ENCODE results near the gene RARG. TPM values are rescaled to one million over a fixed set of nuclear protein-coding genes. Genes with fewer than 3 reads are reported as not detected.

Gene RARG
- total RNA-seq, 4 donors from 2014 or later: 2.6 to 65.6 (median 28.9) TPM

DNA sequence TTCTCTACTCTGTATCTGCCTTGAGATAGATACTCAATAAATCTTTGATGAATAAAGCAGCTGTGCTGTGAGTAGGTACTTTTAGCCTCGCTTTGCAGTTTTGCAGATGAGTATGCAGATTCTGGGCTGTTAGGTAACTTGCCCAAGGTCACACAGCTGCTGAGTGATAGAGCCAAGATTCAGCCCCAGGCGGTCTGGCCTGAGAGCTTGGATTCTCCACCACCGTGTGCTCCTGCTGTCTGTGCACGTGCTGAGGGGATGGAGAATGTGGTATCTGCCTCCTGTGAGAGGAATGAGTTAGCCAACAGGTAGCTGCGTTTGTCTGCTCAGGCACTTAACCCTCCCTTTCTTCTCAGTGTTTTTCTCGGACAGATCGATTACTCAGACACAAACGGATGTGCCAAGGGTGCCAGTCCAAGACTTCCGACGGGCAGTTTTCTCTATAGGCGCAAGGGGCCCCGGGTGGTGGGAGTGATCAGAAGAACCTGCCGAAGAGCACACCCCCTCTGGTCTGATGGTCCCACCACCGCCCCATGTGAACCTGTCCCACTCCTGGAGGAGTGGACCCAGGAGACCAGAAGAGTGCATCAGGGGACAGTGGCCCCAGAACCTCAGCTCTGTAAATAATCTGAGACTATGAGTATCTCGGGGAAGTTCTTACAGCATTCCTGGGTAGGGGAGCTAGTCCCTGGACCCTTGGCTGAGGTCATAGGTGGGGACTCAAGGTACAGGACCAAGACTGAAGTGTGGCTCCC is 44.7 kb downstream of the RARG start:
- Histone ChIP-seq H3K9me3 (no peaks in the 10 kb centered on the region), H3K27ac (no peak overlapping the region), H3K27me3 (no peaks in the 10 kb centered on the region), H3K4me3 (no peak overlapping the region), H3K36me3 (no peaks in the 10 kb centered on the region), H3K4me1 (peaks cover 0 to 7% of the 10 kb centered on the region in 2 donors)
- peak in 1 of 2 donors; percentile 6 for DNase-seq
- no peak for TF ChIP-seq POLR2A (IDR thresholded peaks at IDR 0.05)
- TF ChIP-seq, protein P1, sequence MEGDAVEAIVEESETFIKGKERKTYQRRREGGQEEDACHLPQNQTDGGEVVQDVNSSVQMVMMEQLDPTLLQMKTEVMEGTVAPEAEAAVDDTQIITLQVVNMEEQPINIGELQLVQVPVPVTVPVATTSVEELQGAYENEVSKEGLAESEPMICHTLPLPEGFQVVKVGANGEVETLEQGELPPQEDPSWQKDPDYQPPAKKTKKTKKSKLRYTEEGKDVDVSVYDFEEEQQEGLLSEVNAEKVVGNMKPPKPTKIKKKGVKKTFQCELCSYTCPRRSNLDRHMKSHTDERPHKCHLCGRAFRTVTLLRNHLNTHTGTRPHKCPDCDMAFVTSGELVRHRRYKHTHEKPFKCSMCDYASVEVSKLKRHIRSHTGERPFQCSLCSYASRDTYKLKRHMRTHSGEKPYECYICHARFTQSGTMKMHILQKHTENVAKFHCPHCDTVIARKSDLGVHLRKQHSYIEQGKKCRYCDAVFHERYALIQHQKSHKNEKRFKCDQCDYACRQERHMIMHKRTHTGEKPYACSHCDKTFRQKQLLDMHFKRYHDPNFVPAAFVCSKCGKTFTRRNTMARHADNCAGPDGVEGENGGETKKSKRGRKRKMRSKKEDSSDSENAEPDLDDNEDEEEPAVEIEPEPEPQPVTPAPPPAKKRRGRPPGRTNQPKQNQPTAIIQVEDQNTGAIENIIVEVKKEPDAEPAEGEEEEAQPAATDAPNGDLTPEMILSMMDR (IDR thresholded peaks at IDR 0.05): no peak
- intact Hi-C loops (cut with DNase I; ENCODE audit: low total_unique reads): no loop called here

DNA sequence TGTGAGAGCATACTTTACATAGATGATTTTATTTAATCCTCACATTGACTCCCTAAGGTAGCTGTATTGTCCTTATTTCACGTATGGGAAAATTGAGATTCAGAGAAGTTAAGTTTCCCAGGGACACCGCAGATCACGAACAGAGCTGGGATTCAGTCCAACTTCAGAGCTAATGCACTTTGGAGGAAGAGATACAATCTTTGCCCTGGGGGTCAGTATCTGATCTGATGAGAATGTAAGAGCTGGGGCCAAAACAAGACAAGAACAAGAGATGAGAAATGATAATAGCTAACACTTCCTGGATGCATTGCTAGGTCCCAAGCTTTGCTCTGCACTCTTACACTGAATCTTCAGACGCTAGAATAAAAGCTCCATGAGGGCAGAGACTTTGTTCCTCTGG is 45.3 kb downstream of the RARG start:
- H3K27me3 ChIP-seq: no peaks in the 10 kb centered on the region
- no peaks in the 10 kb centered on the region for H3K36me3 ChIP-seq
- no peak for TF ChIP-seq POLR2A (IDR thresholded peaks at IDR 0.05)
- TF ChIP-seq, protein P1 (IDR thresholded peaks at IDR 0.05): no peak
- H3K27ac ChIP-seq: no peak overlapping the region
- H3K4me1 ChIP-seq: peaks cover 2 to 12% of the 10 kb centered on the region in 2 donors
- no peak overlapping the region for H3K4me3 ChIP-seq
- no peaks in the 10 kb centered on the region for H3K9me3 ChIP-seq
- no peak for DNase-seq
- intact Hi-C loops (cut with DNase I; ENCODE audit: low total_unique reads): no loop called here

DNA sequence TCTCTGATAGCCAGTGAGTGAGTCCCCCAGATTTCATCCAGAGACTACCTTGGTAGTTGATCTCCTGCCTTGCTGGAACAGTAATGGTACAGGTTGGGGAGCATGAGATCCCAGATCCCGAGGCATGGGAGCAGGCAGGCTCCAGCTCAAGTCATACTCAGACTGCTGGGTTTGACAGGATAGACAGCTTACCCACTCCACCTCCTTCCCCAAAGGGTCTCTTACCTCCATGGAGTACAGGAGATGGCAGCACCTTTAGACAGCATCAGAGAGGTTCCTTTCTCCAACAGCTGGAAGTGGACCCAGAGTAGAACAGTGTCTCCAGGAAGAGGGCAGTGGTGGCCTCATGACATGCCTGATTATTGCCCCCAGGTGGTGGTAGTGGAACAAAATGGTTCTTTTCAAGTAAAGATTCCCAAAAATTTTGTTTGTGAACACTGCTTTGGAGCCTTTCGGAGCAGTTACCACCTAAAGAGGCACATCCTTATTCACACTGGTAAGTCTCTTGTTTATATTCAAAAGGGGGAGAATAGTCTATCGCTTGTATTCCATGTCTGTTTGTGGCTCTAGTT is 46.3 kb downstream of the RARG start:
- no peak for DNase-seq
- no peaks in the 10 kb centered on the region for H3K36me3 ChIP-seq

DNA sequence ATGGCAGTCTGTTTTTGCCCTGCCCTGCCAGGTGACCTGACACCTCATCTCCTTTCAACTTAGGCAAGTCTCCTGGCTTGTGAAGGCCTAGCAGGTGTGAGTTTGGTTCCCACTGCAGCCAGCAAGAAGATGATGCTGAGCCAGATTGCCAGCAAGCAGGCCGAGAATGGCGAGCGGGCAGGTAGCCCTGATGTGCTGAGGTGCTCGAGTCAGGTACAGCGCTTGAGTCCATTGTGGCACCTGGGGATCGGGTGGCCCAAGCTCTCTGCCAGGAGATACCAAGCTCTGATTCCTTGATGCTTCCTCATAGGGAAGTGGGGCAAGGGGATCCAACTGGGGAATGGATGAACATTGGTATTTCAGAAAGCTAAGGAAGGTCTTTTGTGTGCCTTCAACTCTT is 47.2 kb downstream of the RARG start:
- DNase-seq: peak in 1 of 2 donors; percentile 13
- Histone ChIP-seq H3K4me1 (peaks cover 6 to 14% of the 10 kb centered on the region in 2 donors), H3K27ac (no peak overlapping the region), H3K4me3 (no peak overlapping the region), H3K36me3 (no peaks in the 10 kb centered on the region), H3K27me3 (no peaks in the 10 kb centered on the region), H3K9me3 (no peaks in the 10 kb centered on the region)
- TF ChIP-seq, protein P1 (IDR thresholded peaks at IDR 0.05): no peak
- intact Hi-C loops (cut with DNase I; ENCODE audit: low total_unique reads): no loop called here

More for the DNA sequence above, 46.3 kb downstream of the RARG start:
- no peak for TF ChIP-seq POLR2A (IDR thresholded peaks at IDR 0.05)
- TF ChIP-seq, protein P1 (IDR thresholded peaks at IDR 0.05): no peak
- no peaks in the 10 kb centered on the region for H3K27me3 ChIP-seq
- H3K9me3 ChIP-seq: no peaks in the 10 kb centered on the region
- intact Hi-C loops (cut with DNase I; ENCODE audit: low total_unique reads): no loop called here
- peaks cover 6 to 14% of the 10 kb centered on the region in 2 donors for H3K4me1 ChIP-seq
- no peak overlapping the region for H3K27ac ChIP-seq
- no peak overlapping the region for H3K4me3 ChIP-seq

DNA sequence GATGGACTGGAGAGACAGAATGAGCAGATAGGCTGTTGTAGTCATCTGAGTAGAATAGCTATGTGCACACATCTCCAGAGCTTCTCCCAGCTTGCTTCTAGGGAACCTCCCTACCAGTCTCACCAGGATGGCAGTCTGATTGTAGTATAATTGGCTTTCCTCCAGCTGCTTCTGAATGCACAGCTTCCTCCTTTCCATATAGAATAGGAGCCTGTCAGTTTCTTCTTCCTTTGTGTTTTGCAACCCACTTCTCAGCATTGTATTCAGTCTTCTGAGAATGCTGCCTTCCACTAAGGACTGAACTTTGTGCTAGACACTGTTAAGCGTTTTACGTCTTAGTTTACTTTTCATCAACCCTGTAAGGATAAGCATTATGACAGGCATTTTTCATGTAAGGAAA is 49.1 kb downstream of the RARG start:
- no peak overlapping the region for H3K4me3 ChIP-seq
- H3K36me3 ChIP-seq: no peaks in the 10 kb centered on the region
- H3K9me3 ChIP-seq: no peaks in the 10 kb centered on the region
- no peak for DNase-seq
- intact Hi-C loops (cut with DNase I; ENCODE audit: low total_unique reads): no loop called here
- H3K27ac ChIP-seq: no peak overlapping the region
- no peaks in the 10 kb centered on the region for H3K27me3 ChIP-seq
- TF ChIP-seq, protein P1 (IDR thresholded peaks at IDR 0.05): no peak
- TF ChIP-seq POLR2A (IDR thresholded peaks at IDR 0.05): no peak
- H3K4me1 ChIP-seq: peaks cover 6 to 14% of the 10 kb centered on the region in 2 donors
